ENCODE data around the gene FAM20C.

Gene FAM20C

DNA sequence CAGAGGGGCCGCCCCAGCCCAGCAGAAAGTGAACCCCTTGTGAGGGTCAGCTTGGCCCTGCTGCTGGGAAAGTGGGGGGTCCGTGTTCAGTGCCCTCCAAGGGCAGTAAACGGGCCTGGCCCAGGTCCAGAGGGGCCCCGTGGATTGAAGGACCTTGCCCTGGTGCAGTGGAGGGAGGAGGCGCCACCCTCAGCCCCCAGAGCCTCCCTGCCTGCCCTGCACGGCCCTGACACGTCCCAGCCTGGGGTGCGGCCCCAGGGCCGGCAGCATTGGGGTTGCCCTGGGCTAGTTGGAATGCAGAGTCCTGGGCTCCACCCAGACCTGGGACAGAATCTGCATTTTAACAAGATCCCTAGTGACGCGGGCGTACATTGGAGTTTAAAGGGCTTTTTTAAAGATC is 54.8 kb downstream of the FAM20C start:
- Histone ChIP-seq H4K8ac (ENCODE audit: low read length) (no peak overlapping the region), H3K4me3 (ENCODE audit: insufficient read depth in 1 of 2, low read depth in 1 of 2, low read length in 2 of 2) (no peak overlapping the region), H3K9ac (ENCODE audit: low read length) (no peak overlapping the region), H2AFZ (ENCODE audit: low read depth, low read length) (no peak overlapping the region), H2AK5ac (ENCODE audit: low read length, severe bottlenecking) (no peak overlapping the region), H3K36me3 (ENCODE audit: control insufficient read depth in 1 of 2, insufficient read depth in 2 of 2, low read depth in 1 of 2, low read length in 2 of 2) (peaks cover 77 to 81% of the 10 kb centered on the region in 2 experiments), H3K4ac (ENCODE audit: low read depth in 1 of 2, low read length in 2 of 2) (no peak overlapping the region), H2BK15ac (ENCODE audit: low read depth, poor library complexity, severe bottlenecking) (no peak overlapping the region), H4K91ac (ENCODE audit: low read length) (no peak overlapping the region), H2BK120ac (ENCODE audit: low read depth, low read length) (no peak overlapping the region), H3K9me3 (ENCODE audit: control insufficient read depth, low read length) (no peaks in the 10 kb centered on the region), H3K14ac (ENCODE audit: low read length in 2 of 2) (no peak overlapping the region), H3K79me1 (replicated peaks; ENCODE audit: low read length, poor library complexity, severe bottlenecking) (peaks cover 12% of the 10 kb centered on the region), H3K4me2 (ENCODE audit: low read length, poor library complexity, severe bottlenecking) (no peak overlapping the region), H2BK12ac (ENCODE audit: low read length in 2 of 2) (no peak overlapping the region), H3K27ac (ENCODE audit: low read length, poor library complexity, severe bottlenecking) (no peak overlapping the region), H2BK5ac (ENCODE audit: low read depth, low read length, poor library complexity, severe bottlenecking) (no peak overlapping the region), H3K23ac (ENCODE audit: low read length in 2 of 2) (no peak overlapping the region), H3K18ac (ENCODE audit: low read depth in 1 of 2, low read length in 2 of 2) (no peak overlapping the region), H3K27me3 (ENCODE audit: control insufficient read depth in 1 of 2, insufficient read depth in 1 of 2, low read length in 2 of 2) (no peaks in the 10 kb centered on the region), H3K4me1 (ENCODE audit: control insufficient read depth, insufficient read depth, low read depth, low read length) (no peaks in the 10 kb centered on the region)
- 85% methylated on average over 12 of the region's 12 CpGs for WGBS
- no peak for DNase-seq

DNA sequence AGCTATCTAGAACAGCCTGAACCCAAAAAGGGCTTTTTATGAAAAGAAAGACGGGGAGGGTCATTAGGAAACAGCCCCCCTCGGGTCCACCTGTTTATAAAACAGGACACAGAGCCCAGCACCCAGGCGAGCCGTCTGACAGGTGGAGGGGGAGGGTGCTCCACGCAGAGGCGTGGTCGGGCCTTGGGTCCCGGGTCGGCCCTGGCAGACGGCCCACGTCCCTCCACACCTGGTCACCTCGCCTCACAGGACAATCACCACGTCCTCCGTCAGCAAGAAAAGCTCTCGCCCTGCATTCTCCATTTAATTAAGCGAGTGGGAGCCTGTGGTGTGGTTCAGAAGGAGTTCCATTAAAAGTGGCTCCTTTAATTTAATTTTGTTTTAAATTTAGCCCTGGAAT is 55.3 kb downstream of the FAM20C start:
- DNase-seq, result no peak
- H2BK120ac ChIP-seq (ENCODE audit: low read depth, low read length), result no peak overlapping the region

DNA sequence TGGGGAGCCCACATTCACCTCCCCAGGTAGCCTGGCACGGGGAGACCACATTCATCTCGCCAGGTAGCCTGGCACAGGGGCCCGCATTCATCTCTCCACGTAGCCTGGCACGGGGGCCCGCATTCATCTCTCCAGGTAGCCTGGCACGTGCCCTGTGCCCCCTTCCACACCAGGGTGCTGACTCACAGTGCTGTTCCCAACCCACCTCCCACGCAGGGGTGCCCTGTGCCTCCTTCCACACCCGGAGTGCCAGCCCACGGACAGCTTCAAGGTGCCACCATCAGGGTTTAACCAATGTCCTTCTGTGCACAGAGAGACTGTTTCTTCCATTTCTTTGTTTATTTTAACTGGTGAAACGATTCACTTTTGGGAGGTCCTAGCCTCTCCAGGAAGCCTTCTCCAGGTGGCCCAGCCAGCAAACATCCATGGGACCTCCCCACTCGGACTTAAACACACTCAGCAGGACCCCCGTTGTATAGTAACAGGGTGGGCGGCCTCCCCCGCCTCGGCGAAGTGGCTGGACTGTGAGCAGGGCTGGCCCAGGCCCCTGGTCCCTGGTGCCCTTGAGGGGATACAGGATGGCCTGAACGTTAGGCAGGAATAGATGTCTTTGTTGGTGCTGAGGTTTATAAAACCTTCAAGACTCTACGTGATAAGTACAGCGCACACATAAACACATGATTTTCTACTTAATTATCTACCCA is 56.5 kb downstream of the FAM20C start:
- H3K4me1 ChIP-seq (ENCODE audit: control insufficient read depth, insufficient read depth, low read depth, low read length), result no peaks in the 10 kb centered on the region
- no peak overlapping the region for H3K4ac ChIP-seq (ENCODE audit: low read depth in 1 of 2, low read length in 2 of 2)
- no peak overlapping the region for H2AK5ac ChIP-seq (ENCODE audit: low read length, severe bottlenecking)
- no peak overlapping the region for H3K27ac ChIP-seq (ENCODE audit: low read length, poor library complexity, severe bottlenecking)
- no peak overlapping the region for H2BK12ac ChIP-seq (ENCODE audit: low read length in 2 of 2)
- H4K8ac ChIP-seq (ENCODE audit: low read length), result no peak overlapping the region
- no peak overlapping the region for H3K23ac ChIP-seq (ENCODE audit: low read length in 2 of 2)
- no peak overlapping the region for H3K4me3 ChIP-seq (ENCODE audit: insufficient read depth in 1 of 2, low read depth in 1 of 2, low read length in 2 of 2)
- H2BK120ac ChIP-seq (ENCODE audit: low read depth, low read length), result no peak overlapping the region
- H3K79me1 ChIP-seq (replicated peaks; ENCODE audit: low read length, poor library complexity, severe bottlenecking), result peaks cover 9% of the 10 kb centered on the region
- H3K4me2 ChIP-seq (ENCODE audit: low read length, poor library complexity, severe bottlenecking), result no peak overlapping the region
- no peak overlapping the region for H3K18ac ChIP-seq (ENCODE audit: low read depth in 1 of 2, low read length in 2 of 2)
- no peaks in the 10 kb centered on the region for H3K27me3 ChIP-seq (ENCODE audit: control insufficient read depth in 1 of 2, insufficient read depth in 1 of 2, low read length in 2 of 2)
- no peak overlapping the region for H2AFZ ChIP-seq (ENCODE audit: low read depth, low read length)
- no peak for DNase-seq
- no peaks in the 10 kb centered on the region for H3K9me3 ChIP-seq (ENCODE audit: control insufficient read depth, low read length)
- no peak overlapping the region for H3K9ac ChIP-seq (ENCODE audit: low read length)
- no peak overlapping the region for H2BK15ac ChIP-seq (ENCODE audit: low read depth, poor library complexity, severe bottlenecking)
- WGBS, result 91% methylated on average over 18 of the region's 20 CpGs
- no peak overlapping the region for H2BK5ac ChIP-seq (ENCODE audit: low read depth, low read length, poor library complexity, severe bottlenecking)
- peaks cover 93 to 94% of the 10 kb centered on the region in 2 experiments for H3K36me3 ChIP-seq (ENCODE audit: control insufficient read depth in 1 of 2, insufficient read depth in 2 of 2, low read depth in 1 of 2, low read length in 2 of 2)
- no peak overlapping the region for H3K14ac ChIP-seq (ENCODE audit: low read length in 2 of 2)
- peak overlapping the region; percentile 22 for H4K91ac ChIP-seq (ENCODE audit: low read length)

More for the DNA sequence above, 55.3 kb downstream of the FAM20C start:
- no peak overlapping the region for H3K18ac ChIP-seq (ENCODE audit: low read depth in 1 of 2, low read length in 2 of 2)
- H4K91ac ChIP-seq (ENCODE audit: low read length), result no peak overlapping the region
- H2BK5ac ChIP-seq (ENCODE audit: low read depth, low read length, poor library complexity, severe bottlenecking), result no peak overlapping the region
- no peak overlapping the region for H3K23ac ChIP-seq (ENCODE audit: low read length in 2 of 2)
- no peak overlapping the region for H2BK15ac ChIP-seq (ENCODE audit: low read depth, poor library complexity, severe bottlenecking)
- no peaks in the 10 kb centered on the region for H3K9me3 ChIP-seq (ENCODE audit: control insufficient read depth, low read length)
- H2BK12ac ChIP-seq (ENCODE audit: low read length in 2 of 2), result no peak overlapping the region
- no peak overlapping the region for H3K4me2 ChIP-seq (ENCODE audit: low read length, poor library complexity, severe bottlenecking)
- H3K9ac ChIP-seq (ENCODE audit: low read length), result no peak overlapping the region
- H3K27me3 ChIP-seq (ENCODE audit: control insufficient read depth in 1 of 2, insufficient read depth in 1 of 2, low read length in 2 of 2), result no peaks in the 10 kb centered on the region
- no peak overlapping the region for H4K8ac ChIP-seq (ENCODE audit: low read length)
- H3K36me3 ChIP-seq (ENCODE audit: control insufficient read depth in 1 of 2, insufficient read depth in 2 of 2, low read depth in 1 of 2, low read length in 2 of 2), result peaks cover 81 to 83% of the 10 kb centered on the region in 2 experiments
- no peak overlapping the region for H2AFZ ChIP-seq (ENCODE audit: low read depth, low read length)
- no peak overlapping the region for H3K4me3 ChIP-seq (ENCODE audit: insufficient read depth in 1 of 2, low read depth in 1 of 2, low read length in 2 of 2)
- H3K4me1 ChIP-seq (ENCODE audit: control insufficient read depth, insufficient read depth, low read depth, low read length), result no peaks in the 10 kb centered on the region
- no peak overlapping the region for H3K14ac ChIP-seq (ENCODE audit: low read length in 2 of 2)
- no peak overlapping the region for H2AK5ac ChIP-seq (ENCODE audit: low read length, severe bottlenecking)
- peaks cover 9% of the 10 kb centered on the region for H3K79me1 ChIP-seq (replicated peaks; ENCODE audit: low read length, poor library complexity, severe bottlenecking)
- 89% methylated on average over 16 of the region's 16 CpGs for WGBS
- H3K4ac ChIP-seq (ENCODE audit: low read depth in 1 of 2, low read length in 2 of 2), result no peak overlapping the region
- no peak overlapping the region for H3K27ac ChIP-seq (ENCODE audit: low read length, poor library complexity, severe bottlenecking)

DNA sequence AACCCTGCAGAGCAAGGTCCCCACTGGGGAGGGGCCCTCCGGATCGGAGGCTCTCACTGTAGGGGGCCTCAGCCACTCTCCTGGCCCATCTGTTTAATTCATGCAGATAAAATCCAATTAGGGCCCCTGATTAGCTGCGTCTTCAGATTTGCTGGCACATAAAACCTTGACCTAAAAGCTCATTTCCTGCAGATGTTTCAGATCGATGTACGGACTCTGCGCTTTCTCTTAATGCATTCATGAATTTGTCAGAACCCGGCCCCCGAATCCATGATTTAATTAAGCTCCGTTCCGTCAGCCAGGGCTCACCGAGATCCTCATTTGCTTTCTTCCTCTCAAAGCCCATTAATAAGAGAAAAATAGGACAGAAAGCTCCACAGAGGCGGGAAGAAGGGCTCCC is 57.6 kb downstream of the FAM20C start:
- 86% methylated on average over 12 of the region's 12 CpGs for WGBS

More for the DNA sequence above, 57.6 kb downstream of the FAM20C start:
- no peak overlapping the region for H2AK5ac ChIP-seq (ENCODE audit: low read length, severe bottlenecking)
- no peak overlapping the region for H3K4ac ChIP-seq (ENCODE audit: low read depth in 1 of 2, low read length in 2 of 2)
- DNase-seq, result no peak
- H3K79me1 ChIP-seq (replicated peaks; ENCODE audit: low read length, poor library complexity, severe bottlenecking), result peaks cover 6% of the 10 kb centered on the region
- no peak overlapping the region for H3K4me2 ChIP-seq (ENCODE audit: low read length, poor library complexity, severe bottlenecking)
- no peaks in the 10 kb centered on the region for H3K9me3 ChIP-seq (ENCODE audit: control insufficient read depth, low read length)
- no peak overlapping the region for H4K8ac ChIP-seq (ENCODE audit: low read length)
- no peak overlapping the region for H2BK15ac ChIP-seq (ENCODE audit: low read depth, poor library complexity, severe bottlenecking)
- H3K23ac ChIP-seq (ENCODE audit: low read length in 2 of 2), result no peak overlapping the region
- H3K14ac ChIP-seq (ENCODE audit: low read length in 2 of 2), result no peak overlapping the region
- no peak overlapping the region for H3K27ac ChIP-seq (ENCODE audit: low read length, poor library complexity, severe bottlenecking)
- H3K4me3 ChIP-seq (ENCODE audit: insufficient read depth in 1 of 2, low read depth in 1 of 2, low read length in 2 of 2), result no peak overlapping the region
- peaks cover 94 to 95% of the 10 kb centered on the region in 2 experiments for H3K36me3 ChIP-seq (ENCODE audit: control insufficient read depth in 1 of 2, insufficient read depth in 2 of 2, low read depth in 1 of 2, low read length in 2 of 2)
- no peak overlapping the region for H3K18ac ChIP-seq (ENCODE audit: low read depth in 1 of 2, low read length in 2 of 2)
- H2BK12ac ChIP-seq (ENCODE audit: low read length in 2 of 2), result no peak overlapping the region
- no peak overlapping the region for H4K91ac ChIP-seq (ENCODE audit: low read length)
- no peak overlapping the region for H2BK120ac ChIP-seq (ENCODE audit: low read depth, low read length)
- no peak overlapping the region for H3K9ac ChIP-seq (ENCODE audit: low read length)
- no peaks in the 10 kb centered on the region for H3K27me3 ChIP-seq (ENCODE audit: control insufficient read depth in 1 of 2, insufficient read depth in 1 of 2, low read length in 2 of 2)
- H2AFZ ChIP-seq (ENCODE audit: low read depth, low read length), result no peak overlapping the region
- no peak overlapping the region for H2BK5ac ChIP-seq (ENCODE audit: low read depth, low read length, poor library complexity, severe bottlenecking)
- no peaks in the 10 kb centered on the region for H3K4me1 ChIP-seq (ENCODE audit: control insufficient read depth, insufficient read depth, low read depth, low read length)
